RWPE2 (cell line): Measurements from ENCODE around the gene DDX53.

Experiments
- ATAC-seq: fragments of 200-7000 bp; cut with Tn5 transposase; 3 replicates; pipeline ENCODE4 v1.9.1; 2021; ENCODE audit warnings: low read depth
- DNase-seq: peaks from one replicate; pipeline ENCODE4 v3.0.0-alpha.2; 2020; ENCODE audit warnings: low spot score
- H3K27ac ChIP-seq: fragments of 450-650 bp; 2 replicates; pipeline ENCODE4 v1.5.1; 2017; ENCODE audit warnings: mild to moderate bottlenecking; ENCODE audit not compliant: poor library complexity, severe bottlenecking
- H3K27me3 ChIP-seq: fragments of 250-450 bp; sonication (Bioruptor Pico); 2 replicates; pipeline ENCODE4 v1.5.1; 2021; ENCODE audit warnings: mild to moderate bottlenecking, moderate library complexity; ENCODE audit not compliant: insufficient read depth, poor library complexity, severe bottlenecking
- H3K36me3 ChIP-seq: fragments of 250-450 bp; sonication (Bioruptor Pico); 2 replicates; pipeline ENCODE4 v1.5.1; 2020; ENCODE audit warnings: low read depth, mild to moderate bottlenecking, moderate library complexity
- H3K4me1 ChIP-seq: fragments of 250-450 bp; sonication (Bioruptor Pico); 2 replicates; pipeline ENCODE4 v1.5.1; 2021; ENCODE audit warnings: mild to moderate bottlenecking, moderate library complexity; ENCODE audit not compliant: insufficient read depth, poor library complexity, severe bottlenecking
- H3K4me3 ChIP-seq: fragments of 250-450 bp; sonication (Bioruptor Pico); 2 replicates; pipeline ENCODE4 v1.5.1; 2021; ENCODE audit warnings: mild to moderate bottlenecking, moderate library complexity; ENCODE audit not compliant: severe bottlenecking
- H3K9me3 ChIP-seq: fragments of 250-450 bp; sonication (Bioruptor Pico); 2 replicates; pipeline ENCODE4 v1.5.1; 2021; ENCODE audit warnings: mild to moderate bottlenecking, moderate library complexity; ENCODE audit not compliant: severe bottlenecking
- CTCF ChIP-seq: fragments of 450-650 bp; IDR thresholded peaks from one replicate; pipeline ENCODE4 v1.5.1; 2017; ENCODE audit warnings: mild to moderate bottlenecking, moderate library complexity; ENCODE audit not compliant: poor library complexity, severe bottlenecking

The DDX53 gene

GRCh38 chrX:22974616-22975015, 25.1 kb upstream of the DDX53 start:
- no peak for TF ChIP-seq CTCF
- ATAC-seq (no peak), DNase-seq (no peak)
- no peaks in the 10 kb centered on the region for H3K9me3 ChIP-seq
- H3K4me3 ChIP-seq = no peak overlapping the region
- no peaks in the 10 kb centered on the region for H3K4me1 ChIP-seq
- no peaks in the 10 kb centered on the region for H3K27me3 ChIP-seq
- H3K27ac ChIP-seq = no peak overlapping the region
- H3K36me3 ChIP-seq = no peaks in the 10 kb centered on the region

GRCh38 chrX:22975786-22976185, 24.0 kb upstream of the DDX53 start:
- no peak overlapping the region for H3K4me3 ChIP-seq
- no peaks in the 10 kb centered on the region for H3K9me3 ChIP-seq
- no peaks in the 10 kb centered on the region for H3K27me3 ChIP-seq
- H3K4me1 ChIP-seq = no peaks in the 10 kb centered on the region
- no peak for ATAC-seq
- DNase-seq = no peak
- H3K36me3 ChIP-seq = no peaks in the 10 kb centered on the region
- no peak overlapping the region for H3K27ac ChIP-seq
- no peak for TF ChIP-seq CTCF

GRCh38 chrX:22985958-22986357, 13.8 kb upstream of the DDX53 start:
- H3K9me3 ChIP-seq = no peaks in the 10 kb centered on the region
- no peak overlapping the region for H3K4me3 ChIP-seq
- ATAC-seq (no peak), DNase-seq (no peak)
- no peaks in the 10 kb centered on the region for H3K27me3 ChIP-seq
- no peak overlapping the region for H3K27ac ChIP-seq
- H3K36me3 ChIP-seq = no peaks in the 10 kb centered on the region
- no peak for TF ChIP-seq CTCF
- H3K4me1 ChIP-seq = no peaks in the 10 kb centered on the region

- Histone ChIP-seq H3K9me3 (no peaks in the 10 kb centered on the region), H3K27ac (no peak overlapping the region), H3K4me3 (no peak overlapping the region), H3K36me3 (no peaks in the 10 kb centered on the region), H3K27me3 (no peaks in the 10 kb centered on the region), H3K4me1 (no peaks in the 10 kb centered on the region)
- TF ChIP-seq CTCF = no peak
- no peak for ATAC-seq
- no peak for DNase-seq
Observed at GRCh38 chrX:22987452-22987851, 12.3 kb upstream of the DDX53 start.

- no peak overlapping the region for H3K4me3 ChIP-seq
- no peaks in the 10 kb centered on the region for H3K27me3 ChIP-seq
- H3K9me3 ChIP-seq = no peaks in the 10 kb centered on the region
- H3K36me3 ChIP-seq = no peaks in the 10 kb centered on the region
- DNase-seq (no peak), ATAC-seq (no peak)
- TF ChIP-seq CTCF = no peak
- H3K27ac ChIP-seq = no peak overlapping the region
- no peaks in the 10 kb centered on the region for H3K4me1 ChIP-seq
Observed at GRCh38 chrX:23003116-23003515, 3.4 kb downstream of the DDX53 start.
